MM.1S (cell line): ENCODE data around the gene C1orf116.
A peak's percentile ranks its signal among the peaks of the same experiment; 100 is the strongest.

Experiments used
- DNase-seq: peaks from one replicate; pipeline ENCODE4 v3.0.0-alpha.2; 2015
- H2AFZ ChIP-seq: fragments of 300-600 bp; sonication (generic); 2 replicates; pipeline ENCODE4 v1.6.0; 2016; ENCODE audit warnings: antibody characterized with exemption, low read length
- H3F3A ChIP-seq: fragments of 300-600 bp; sonication (generic); 2 replicates; pipeline ENCODE4 v1.6.1; 2016; ENCODE audit warnings: mild to moderate bottlenecking, antibody characterized with exemption, low read length, moderate library complexity, mixed read lengths; ENCODE audit not compliant: insufficient read depth
- H3K27ac ChIP-seq: fragments of 300-600 bp; sonication (generic); 2 replicates; pipeline ENCODE4 v1.5.1; 2016; ENCODE audit warnings: mild to moderate bottlenecking, low read length
- H3K27me3 ChIP-seq: fragments of 300-600 bp; sonication (generic); replicated peaks from 2 replicates; pipeline ENCODE4 v1.6.0; 2016; ENCODE audit warnings: low read length; ENCODE audit not compliant: insufficient read depth
- H3K36me3 ChIP-seq: fragments of 300-600 bp; sonication (generic); replicated peaks from 2 replicates; pipeline ENCODE4 v1.6.1; 2016; ENCODE audit warnings: mild to moderate bottlenecking, low read length, mixed read lengths; ENCODE audit not compliant: insufficient read depth
- H3K4me1 ChIP-seq: fragments of 300-600 bp; sonication (generic); 2 replicates; pipeline ENCODE4 v1.6.1; 2016; ENCODE audit warnings: low read length, mixed read lengths
- H3K4me2 ChIP-seq: fragments of 300-600 bp; sonication (generic); 2 replicates; pipeline ENCODE4 v1.6.0; 2016; ENCODE audit warnings: low read depth, low read length
- H3K4me3 ChIP-seq: fragments of 300-600 bp; sonication (generic); 2 replicates; pipeline ENCODE4 v1.5.1; 2016; ENCODE audit warnings: low read length, mixed read lengths
- H3K79me2 ChIP-seq: fragments of 300-600 bp; sonication (generic); 2 replicates; pipeline ENCODE4 v1.6.1; 2016; ENCODE audit warnings: mixed run types, low read length, mixed read lengths
- H3K9ac ChIP-seq: fragments of 300-600 bp; sonication (generic); 2 replicates; pipeline ENCODE4 v1.6.1; 2016; ENCODE audit warnings: low read length, mixed read lengths
- H3K9me2 ChIP-seq: fragments of 300-600 bp; sonication (generic); replicated peaks from 2 replicates; pipeline ENCODE4 v1.6.1; 2016; ENCODE audit warnings: mild to moderate bottlenecking, low read length, mixed read lengths; ENCODE audit not compliant: insufficient read depth
- H3K9me3 ChIP-seq: fragments of 300-600 bp; sonication (generic); replicated peaks from 2 replicates; pipeline ENCODE4 v1.6.1; 2016; ENCODE audit warnings: mild to moderate bottlenecking, low read length, mixed read lengths; ENCODE audit not compliant: insufficient read depth
- H4K20me1 ChIP-seq: fragments of 300-600 bp; sonication (generic); 2 replicates; pipeline ENCODE4 v1.6.1; 2016; ENCODE audit warnings: mild to moderate bottlenecking, low read length, moderate library complexity, mixed read lengths; ENCODE audit not compliant: insufficient read depth
- CTCF ChIP-seq: fragments of 300-600 bp; sonication (generic); IDR thresholded peaks from 2 replicates; pipeline ENCODE4 v1.5.1; 2016; ENCODE audit warnings: antibody characterized with exemption, low read length, mixed read lengths
- EZH2 ChIP-seq: fragments of 300-600 bp; sonication (generic); optimal IDR thresholded peaks from 2 replicates; pipeline ENCODE3; 2017; ENCODE audit warnings: low read depth, mild to moderate bottlenecking, antibody characterized with exemption, low read length, mixed read lengths
- EZH2phosphoT487 ChIP-seq: fragments of 300-600 bp; sonication (generic); IDR thresholded peaks from 2 replicates; pipeline ENCODE4 v1.6.1; 2018; ENCODE audit warnings: antibody characterized with exemption, low read length

Gene C1orf116

DNA sequence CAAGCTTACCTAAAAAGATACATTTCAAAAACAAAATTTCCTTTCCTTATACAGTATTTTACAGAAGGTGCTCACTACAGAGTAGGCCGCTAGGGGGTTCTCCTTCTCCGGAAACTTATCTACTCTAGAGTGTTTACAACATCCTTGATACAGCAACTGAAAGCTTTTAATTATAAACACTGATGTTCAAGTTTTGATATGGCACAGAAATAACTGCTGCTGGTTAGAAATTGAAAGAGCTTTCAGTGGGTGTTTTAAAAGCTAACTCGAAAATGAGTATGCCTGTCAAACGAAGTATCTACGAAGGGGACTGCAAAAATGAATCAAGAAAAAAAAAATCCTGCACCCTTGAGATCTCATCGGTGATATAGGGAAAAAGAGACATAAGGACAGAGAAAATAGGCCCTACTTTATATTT lies 17.4 kb upstream of the C1orf116 start:
- Histone ChIP-seq H3K4me3 (peak overlapping the region; percentile 94), H3K9me3 (no peaks in the 10 kb centered on the region), H3K4me1 (peaks cover 29% of the 10 kb centered on the region), H3K27ac (peak overlapping the region; percentile 50), H3K79me2 (peaks cover 58% of the 10 kb centered on the region), H2AFZ (no peak overlapping the region), H3K9ac (peak overlapping the region; percentile 82), H3K36me3 (peaks cover 15% of the 10 kb centered on the region; the same call in 1 of the 2 replicates), H3K9me2 (no peaks in the 10 kb centered on the region), H3K27me3 (no peaks in the 10 kb centered on the region), H3F3A (peaks cover 38% of the 10 kb centered on the region), H3K4me2 (peak overlapping the region; percentile 69), H4K20me1 (no peaks in the 10 kb centered on the region)
- DNase-seq = peak; percentile 86
- TF ChIP-seq EZH2phosphoT487 (no peak), CTCF (peak; percentile 95)

- H3K27me3 ChIP-seq = no peaks in the 10 kb centered on the region
- DNase-seq = no peak
- H3K4me1 ChIP-seq = peaks cover 25% of the 10 kb centered on the region
- H3F3A ChIP-seq = peaks cover 33% of the 10 kb centered on the region
- no peaks in the 10 kb centered on the region for H3K9me3 ChIP-seq
- peaks cover 61% of the 10 kb centered on the region for H3K79me2 ChIP-seq
- no peak overlapping the region for H2AFZ ChIP-seq
- H4K20me1 ChIP-seq = no peaks in the 10 kb centered on the region
- no peaks in the 10 kb centered on the region for H3K9me2 ChIP-seq
- peak overlapping the region; percentile 82; the same call in 1 of the 2 replicates for H3K9ac ChIP-seq
- H3K4me3 ChIP-seq = peak overlapping the region; percentile 94
- TF ChIP-seq CTCF (no peak), EZH2phosphoT487 (no peak), EZH2 (no peak)
- peaks cover 15% of the 10 kb centered on the region; the same call in 1 of the 2 replicates for H3K36me3 ChIP-seq
- no peak overlapping the region for H3K27ac ChIP-seq
- peak overlapping the region; percentile 69 for H3K4me2 ChIP-seq
Observed at GRCh38 chr1:207049514-207049913, 17.0 kb upstream of the C1orf116 start.

GRCh38 chr1:207049054-207049453 lies 16.5 kb upstream of the C1orf116 start:
- peaks cover 15% of the 10 kb centered on the region; the same call in 1 of the 2 replicates for H3K36me3 ChIP-seq
- no peak overlapping the region for H3K27ac ChIP-seq
- no peaks in the 10 kb centered on the region for H4K20me1 ChIP-seq
- DNase-seq = no peak
- H3K4me2 ChIP-seq = peak overlapping the region; percentile 69
- peaks cover 20% of the 10 kb centered on the region for H3K4me1 ChIP-seq
- TF ChIP-seq EZH2 (no peak), EZH2phosphoT487 (no peak), CTCF (no peak)
- H3K27me3 ChIP-seq = no peaks in the 10 kb centered on the region
- no peak overlapping the region for H2AFZ ChIP-seq
- no peak overlapping the region; the same call in 1 of the 2 replicates for H3K4me3 ChIP-seq
- no peak overlapping the region for H3K9ac ChIP-seq
- H3K9me3 ChIP-seq = no peaks in the 10 kb centered on the region
- H3K9me2 ChIP-seq = no peaks in the 10 kb centered on the region
- H3K79me2 ChIP-seq = peaks cover 61% of the 10 kb centered on the region
- H3F3A ChIP-seq = peaks cover 28% of the 10 kb centered on the region
